CD4-positive, alpha-beta T cell treated with Interferon alpha-2 for 1 hour (primary cell): ENCODE data around the gene GDF15.
A peak's percentile ranks its signal among the peaks of the same experiment; 100 is the strongest.
"Not testable (repeated sequence)": the region's sequence is repeated elsewhere in the genome, so short reads cannot be mapped to it uniquely, and the experiment has no call there.

ENCODE experiments used
- DNase-seq, 2 donors: peaks; one replicate each; pipeline ENCODE4 v3.0.0-alpha.2; 2020 to 2022

GDF15 gene

DNA sequence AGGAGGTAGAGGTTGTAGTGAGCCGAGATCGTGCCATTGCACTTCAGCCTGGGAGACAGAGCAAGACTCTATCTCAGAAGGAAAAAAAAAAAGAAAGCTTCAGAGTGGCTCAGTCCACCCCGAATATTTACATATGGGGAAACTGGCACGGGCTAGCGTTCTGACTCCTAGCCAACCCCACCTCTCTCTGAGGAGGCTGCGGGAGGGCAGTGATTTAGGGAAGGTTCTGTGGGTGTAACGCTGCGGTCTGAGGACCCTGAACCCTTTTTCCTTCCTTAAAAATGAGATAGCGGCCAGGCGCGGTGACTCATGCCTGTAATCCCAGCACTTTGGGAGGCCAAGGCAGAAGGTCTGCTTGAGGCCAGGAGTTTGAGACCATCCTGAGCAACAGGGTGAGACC, 6.5 kb downstream of the GDF15 start:
- peak; percentile 14 to 63 for DNase-seq

DNA sequence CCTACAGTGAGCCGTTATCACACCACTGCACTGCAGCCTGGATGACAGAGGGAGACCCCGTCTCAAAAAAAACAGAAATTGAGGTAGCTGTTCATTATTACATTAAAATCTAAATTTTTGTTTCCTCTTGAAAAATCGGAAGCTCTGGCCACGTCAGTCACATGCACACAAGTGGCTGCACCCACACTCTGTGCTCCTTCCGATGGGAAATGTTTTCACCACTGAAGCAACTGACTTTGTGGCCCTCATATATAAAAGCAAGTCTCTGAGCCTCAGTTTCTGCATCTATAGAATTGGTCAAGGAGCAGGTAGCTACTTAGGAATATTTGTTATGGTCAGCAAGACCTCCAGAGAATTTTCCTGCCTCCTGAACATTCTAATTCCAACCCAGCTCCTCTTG, 7.0 kb downstream of the GDF15 start:
- DNase-seq = no peak

DNA sequence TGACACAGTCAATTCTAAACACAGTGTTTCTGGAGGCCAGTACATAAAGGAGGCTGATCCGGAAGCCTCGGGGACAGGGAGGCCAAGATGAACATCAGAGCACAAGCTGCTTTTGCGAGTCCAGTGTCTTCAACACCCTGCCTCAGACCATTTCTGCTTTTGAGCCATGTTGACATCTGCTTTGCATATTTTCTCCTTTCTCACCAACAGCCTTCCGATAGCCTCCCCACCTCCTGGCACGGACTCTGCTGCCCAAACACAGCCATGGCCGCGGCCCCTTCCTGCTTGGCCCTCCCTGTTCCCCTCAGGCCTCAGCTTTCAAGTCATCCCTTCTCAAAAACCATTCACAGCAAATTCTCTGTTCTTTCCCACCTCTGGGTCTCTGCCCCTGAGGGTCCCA, 7.9 kb downstream of the GDF15 start:
- DNase-seq = peak in 1 of 2 donors; percentile 9

DNA sequence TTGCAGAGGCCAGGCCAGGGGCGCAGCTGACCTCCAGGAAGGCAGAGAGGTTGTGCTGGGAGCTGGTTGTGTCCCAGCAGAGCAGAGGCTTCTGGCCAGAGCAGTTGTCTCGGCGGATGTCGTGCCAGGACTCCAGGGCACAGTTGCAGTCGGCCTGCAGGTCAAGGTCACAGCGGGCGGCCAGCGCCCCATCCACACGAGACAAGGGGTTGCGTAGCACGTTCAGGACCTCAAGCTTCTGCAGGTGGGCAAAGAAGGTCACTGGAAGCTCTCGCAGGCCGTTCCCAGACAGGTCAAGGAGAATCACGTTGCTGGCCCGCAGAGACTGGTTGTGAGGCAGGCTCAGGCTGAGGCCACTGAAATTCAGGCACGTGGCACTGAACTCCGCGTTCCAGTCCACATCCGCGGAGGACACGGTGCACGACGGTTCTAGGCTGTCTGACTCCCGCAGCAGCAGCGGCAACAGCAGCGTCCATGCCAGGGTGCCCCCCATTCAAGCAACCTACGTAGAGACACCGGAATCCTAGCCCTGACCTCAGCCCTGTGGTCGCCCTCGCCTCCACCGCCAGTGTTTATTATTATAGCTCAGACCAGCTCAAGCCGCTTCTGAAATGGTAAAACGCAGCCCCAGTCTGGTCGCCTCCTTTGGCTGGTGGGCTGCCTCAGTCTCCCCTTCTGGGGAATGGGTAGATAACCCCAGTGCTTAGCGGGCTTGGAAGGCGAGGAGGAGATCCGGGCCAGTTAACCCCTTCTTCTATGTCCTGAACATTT, 10.7 kb downstream of the GDF15 start:
- DNase-seq = no peak

DNA sequence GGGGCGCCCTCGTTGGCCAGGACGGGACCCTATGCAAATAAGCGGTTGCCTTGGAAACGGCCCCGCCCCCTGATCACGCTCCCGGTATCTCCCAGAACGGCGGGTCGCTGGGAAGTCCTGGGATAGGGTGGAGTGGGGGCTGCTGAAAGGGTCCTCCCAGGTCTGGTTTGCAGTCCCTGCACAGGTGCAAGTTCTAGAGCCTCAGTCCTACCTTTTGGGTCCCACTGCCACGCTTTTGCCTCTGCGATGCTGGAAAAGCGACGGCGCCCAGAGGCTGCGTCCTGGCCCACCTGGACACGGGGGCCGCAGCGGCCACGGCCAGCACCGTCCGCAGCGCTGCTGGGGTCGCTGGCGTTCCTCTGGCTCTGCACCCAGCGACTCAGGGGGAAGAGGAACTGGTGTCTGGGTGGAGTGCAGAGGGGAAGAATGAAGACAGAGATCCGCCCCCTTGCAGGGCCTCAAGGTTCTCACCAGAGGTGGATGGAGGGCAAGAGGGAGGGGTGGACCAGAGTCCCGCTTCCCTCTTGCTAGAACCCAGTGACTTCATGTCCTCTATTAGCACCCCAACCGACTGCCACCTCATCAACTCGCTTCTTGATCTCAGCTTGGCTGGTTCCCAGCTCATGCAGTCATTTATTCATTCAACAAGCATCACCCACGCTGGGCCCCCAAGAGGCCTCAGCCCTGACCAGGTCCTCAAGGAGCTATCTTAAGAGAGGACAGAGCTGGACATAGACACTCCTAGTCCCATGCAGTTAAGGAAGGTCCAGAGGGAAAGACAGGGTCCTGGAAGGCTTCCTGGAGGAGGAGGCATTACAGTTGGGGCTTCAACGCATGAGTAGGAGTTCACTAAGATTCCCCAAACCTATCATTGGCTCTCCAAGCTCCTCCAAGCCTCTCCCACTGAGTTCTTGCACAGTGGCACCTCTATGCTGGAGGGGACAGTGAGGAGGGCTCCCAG, 11.6 kb downstream of the GDF15 start, which contains the start of gene LRRC25:
LRRC25 (minus strand) TSS at position 381 of the 961 bp plus-strand sequence. CDS start 659 bp downstream, outside the sequence.
- DNase-seq = peak; percentile 33 to 79

DNA sequence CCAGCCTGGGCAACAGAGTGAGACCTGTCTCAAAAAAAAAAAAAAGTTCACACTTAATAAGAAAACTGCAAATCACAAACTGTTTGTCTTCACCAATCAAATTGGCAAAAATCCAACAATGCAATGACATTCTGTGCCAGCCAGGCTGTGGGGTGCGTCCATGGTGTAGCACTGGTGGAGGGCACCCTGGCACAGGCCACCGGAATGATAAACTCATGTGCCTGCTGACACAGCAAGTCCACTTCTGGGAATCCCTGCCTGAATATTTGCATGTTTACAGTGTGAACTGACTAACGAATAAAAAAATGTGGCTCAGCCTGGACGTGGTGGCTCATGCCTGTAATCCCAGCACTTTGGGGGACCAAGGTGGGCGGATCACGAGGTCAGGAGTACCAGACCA, 13.1 kb downstream of the GDF15 start:
- DNase-seq = no peak

DNA sequence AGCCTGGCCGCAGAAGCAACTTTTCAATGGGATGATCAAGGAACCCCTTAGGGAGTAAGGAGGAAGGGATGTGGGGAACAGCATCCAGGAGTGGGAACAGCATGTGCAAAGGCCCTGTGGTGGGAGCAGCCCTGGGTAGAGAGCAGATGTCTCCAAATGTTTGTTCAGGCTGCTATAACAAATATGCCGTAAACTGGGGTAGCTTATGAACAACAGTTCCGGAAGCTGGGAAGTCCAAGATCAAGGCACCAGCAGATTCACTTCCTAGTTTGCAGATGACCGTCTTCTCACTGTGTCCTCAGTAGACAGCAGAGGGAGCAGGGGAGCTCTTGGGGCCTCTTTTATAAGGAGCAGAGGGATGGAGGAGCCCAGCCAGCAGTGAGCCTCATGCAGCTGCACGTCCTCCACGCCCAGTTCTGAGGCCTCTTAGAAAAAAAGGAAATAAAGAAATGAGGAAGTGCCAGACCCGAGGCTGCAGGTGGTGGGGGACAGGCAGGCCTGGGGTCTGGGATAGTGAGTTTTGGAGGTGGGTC, 15.7 kb downstream of the GDF15 start:
- DNase-seq = peak; percentile 44 to 70

DNA sequence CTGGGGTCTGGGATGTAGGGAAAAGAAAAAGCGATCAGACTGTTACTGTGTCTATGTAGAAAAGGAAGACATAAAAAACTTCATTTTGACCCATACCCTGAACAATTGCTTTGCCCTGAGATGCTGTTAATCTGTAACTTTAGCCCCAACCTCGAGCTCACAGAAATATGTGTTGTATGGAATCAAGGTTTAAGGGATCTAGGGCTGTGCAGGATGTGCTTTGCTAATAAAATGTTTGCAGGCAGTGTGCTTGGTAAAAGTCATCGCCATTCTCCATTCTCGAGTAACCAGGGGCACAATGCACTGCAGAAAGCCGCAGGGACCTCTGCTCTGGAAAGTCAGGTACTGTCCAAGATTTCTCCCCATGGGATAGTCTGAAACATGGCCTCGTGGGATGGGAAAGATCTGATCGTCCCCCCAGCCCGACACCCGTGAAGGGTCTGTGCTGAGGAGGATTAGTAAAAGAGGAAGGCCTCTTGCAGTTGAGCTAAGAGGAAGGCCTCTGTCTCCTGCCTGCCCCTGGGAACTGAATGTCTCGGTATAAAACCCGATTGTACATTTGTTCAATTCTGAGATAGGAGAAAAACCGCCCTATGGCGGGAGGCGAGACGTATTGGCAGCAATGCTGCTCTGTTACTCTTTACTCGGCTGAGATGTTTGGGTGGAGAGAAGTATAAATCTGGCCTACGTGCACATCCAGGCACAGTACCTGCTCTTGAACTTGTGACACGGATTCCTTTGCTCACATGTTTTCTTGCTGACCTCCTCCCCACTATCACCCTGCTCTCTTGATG, 16.7 kb downstream of the GDF15 start:
- not testable (repeated sequence) for DNase-seq

DNA sequence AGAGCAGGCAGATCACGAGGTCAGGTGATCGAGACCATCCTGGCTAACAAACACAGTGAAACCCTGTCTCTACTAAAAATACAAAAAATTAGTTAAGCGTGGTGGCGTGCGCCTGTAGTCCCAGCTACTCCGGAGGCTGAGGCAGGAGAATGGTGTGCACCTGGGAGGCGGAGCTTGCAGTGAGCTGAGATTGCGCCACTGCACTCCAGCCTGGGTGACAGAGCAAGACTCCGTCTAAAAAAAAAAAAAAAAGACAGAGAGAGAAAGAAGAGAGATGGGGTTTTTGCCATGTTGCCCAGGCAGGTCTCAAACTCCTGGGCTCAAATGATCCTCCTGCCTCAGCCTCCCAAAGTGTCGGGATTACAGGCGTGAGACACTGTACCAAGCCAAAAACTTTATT, 19.8 kb downstream of the GDF15 start:
- DNase-seq = not testable (repeated sequence)

DNA sequence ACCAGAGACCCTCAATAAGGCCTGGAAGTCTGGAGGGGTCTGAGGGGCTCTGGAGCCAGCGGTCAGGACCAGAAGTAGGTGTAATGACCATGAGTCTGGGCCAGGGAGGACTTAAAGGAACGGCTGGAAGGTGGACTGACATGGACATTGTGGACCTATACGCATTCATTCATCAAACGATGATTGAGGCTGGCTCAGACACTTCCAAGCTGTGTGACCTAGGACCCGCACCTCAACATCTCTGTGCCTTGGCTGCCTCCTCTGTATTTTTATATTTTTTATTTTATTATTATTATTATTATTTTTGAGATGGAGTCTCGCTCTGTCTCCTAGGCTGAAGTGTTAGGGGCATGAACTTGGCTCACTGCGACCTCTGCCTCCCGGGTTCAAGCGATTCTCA, 20.8 kb downstream of the GDF15 start:
- DNase-seq = no peak

DNA sequence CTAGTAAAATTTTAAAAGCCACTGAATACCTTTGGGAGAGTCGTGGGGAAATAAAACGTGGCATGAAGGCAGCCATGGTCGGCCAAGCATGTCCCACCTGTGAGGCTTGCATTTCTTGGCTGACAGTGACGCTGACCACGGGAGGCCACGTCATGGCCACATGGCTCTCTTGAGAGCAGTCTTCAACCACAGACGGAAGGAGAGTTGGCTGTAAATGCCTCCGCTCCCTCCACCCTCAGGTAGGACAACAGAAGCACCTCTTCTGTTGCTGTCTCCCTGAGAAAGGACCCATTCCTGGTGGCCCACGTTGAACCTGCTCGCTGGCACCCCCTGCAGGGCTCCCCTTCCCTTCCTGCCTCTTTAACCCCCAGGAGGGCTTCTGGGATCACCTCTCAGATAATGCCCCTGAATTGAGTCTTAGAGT, 22.1 kb downstream of the GDF15 start:
- DNase-seq = peak in 1 of 2 donors; percentile 50

DNA sequence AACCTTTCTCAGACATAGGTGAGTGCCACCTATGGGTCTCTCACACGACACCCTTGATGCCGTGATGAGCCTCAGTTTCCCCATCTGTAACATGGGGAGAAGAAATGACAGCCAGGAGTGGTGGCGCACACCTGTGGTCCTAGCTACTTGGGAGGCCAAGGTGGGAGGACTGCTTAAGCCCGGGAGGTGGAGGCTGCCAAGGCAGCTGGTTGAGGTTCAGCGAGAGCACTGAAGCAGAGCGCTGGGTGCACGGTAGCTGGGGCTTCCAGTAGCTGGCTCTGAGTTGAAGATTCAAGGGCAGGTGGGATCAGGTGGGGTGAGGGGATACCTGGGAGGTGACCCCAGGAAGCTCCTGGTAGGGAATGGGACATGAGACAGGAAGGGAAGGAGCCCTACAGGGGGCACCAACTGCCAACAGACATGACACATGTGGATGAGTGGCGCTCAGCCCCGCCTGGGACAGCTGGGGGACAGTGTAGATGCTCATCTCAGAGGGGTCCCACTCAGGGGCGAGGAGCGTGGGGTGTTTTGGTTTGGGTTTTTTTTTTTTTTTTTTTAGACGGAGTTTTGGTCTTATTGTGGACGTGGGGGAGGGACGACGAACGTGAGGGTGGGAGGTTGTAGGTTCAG, 26.8 kb downstream of the GDF15 start:
- DNase-seq = no peak

DNA sequence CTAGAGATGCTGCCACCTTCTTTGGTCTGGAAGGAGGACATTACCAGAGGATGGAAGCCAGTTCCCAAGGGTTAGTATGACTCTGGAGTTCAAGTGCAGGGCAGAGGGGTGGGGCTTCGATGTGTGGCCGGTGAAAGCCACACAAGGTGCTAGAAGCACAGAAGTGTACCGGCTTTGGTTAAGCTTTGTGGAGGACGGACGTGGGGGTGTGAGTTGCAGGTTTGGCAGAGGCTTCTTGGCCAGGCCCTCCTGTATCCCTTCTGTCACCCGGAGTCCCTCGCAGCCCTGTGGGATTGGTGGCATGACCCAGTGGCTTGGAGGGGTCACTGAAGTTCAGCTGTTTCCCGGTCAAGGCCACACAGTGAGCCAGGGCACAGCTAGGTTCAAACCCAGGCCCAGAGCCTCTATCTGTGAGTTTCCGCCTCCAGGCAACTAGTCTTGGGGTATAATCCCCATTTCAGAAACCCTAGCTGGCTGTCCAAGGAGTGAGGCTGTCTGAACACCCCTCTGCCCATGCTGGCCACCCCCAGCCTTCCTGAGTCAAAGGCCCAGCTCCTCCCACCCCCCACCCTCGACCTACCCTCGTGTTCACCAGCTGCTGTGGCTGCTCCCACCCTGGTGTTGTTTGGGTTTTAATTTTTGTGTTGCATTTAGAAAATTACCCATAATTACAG, 28.7 kb downstream of the GDF15 start:
- DNase-seq = no peak

DNA sequence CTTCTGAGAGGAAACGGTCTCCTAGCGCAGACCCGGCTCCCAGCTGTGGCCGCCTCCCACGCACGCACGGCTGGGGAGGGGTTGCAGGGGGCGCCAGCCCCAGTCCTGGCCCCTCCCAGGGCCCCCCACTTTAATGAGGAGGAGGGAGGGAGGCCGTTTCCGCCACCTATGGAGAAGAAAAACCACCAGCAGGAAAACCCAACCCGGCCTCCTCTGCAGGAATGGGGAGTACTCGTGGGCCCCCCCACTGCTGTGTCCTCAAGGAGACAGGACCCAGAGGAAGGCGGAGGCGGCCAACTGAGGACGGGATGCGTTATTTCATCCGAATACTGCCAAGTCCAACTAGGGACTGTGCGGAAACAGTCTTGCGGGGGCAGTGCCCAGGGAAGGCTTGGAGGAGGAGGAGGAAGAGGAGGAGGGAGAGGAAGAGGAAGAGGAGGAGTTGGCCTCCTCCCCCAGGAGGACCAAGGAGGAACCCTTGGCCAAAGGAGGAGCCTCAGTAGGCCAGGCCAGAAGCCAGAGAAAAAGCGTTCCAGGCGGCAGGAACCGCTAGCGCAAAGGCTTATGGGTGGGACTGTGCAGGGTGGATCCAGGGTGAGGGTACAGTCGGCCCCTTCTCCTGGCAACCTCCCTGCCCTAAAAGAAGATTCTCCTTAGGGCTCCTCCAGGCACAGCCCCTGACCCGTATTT, 29.4 kb downstream of the GDF15 start:
- DNase-seq = no peak

DNA sequence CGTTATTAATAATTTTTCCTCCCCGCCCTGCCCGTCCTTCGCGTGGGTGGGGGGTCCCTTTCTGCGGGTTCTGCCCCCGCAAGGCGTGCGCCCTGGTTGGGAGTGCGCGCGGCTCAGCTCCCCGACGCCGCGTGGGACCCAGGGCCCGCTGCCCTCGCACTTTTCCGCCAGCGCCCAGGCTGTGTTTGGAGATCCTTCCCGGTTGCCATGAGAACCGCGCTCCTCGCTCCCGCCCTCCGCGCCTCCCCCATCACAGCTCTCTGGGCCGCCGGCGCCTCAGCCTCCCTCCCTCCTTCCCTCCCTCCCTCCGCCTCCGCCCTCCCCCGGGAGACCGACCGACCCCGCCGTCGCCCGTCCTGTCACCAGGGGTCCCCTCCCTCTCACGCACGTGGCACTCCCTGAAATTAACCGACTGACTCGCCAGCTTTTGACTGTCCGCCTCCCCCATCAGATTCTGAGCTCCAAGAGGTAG, 30.9 kb downstream of the GDF15 start:
- DNase-seq = peak; percentile 85 to 86

DNA sequence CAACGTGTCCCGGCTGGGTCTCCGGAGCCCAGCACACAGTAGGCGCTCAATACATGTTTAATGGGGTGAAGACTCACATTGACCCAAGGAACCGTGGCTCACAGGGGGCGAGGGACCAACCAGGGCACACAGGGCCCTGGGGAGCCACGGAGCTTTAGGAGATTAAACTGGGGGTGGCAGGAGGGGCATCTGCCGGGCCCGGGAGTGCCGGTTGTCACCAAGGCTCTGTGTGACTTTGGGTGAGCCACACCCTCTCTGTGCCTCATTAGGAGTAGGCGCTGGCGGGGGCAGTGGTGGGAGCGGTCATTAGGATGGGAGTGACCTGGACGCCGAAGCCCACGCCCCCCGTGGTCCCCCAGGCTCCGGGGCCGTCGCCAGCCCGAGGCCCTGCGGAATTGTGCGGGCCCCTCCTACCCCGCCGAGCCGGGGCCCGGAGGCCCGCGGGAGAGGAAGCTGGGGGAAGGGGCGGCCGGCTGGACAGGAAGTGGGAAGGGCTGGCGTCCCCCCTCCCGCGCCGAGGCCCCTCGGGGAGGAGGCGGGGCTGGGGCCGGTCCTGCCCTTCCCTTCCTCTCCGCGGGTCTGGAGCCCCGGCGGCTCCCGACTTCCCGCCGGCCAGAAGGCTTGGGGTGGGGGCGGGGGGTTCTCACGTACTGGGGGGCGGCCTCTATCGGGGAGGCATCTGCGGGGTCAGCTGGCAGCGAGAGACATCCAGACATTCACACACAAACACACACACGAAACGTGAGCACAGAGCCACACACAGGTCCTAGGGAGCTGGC, 31.5 kb downstream of the GDF15 start:
- DNase-seq = peak; percentile 47 to 51

DNA sequence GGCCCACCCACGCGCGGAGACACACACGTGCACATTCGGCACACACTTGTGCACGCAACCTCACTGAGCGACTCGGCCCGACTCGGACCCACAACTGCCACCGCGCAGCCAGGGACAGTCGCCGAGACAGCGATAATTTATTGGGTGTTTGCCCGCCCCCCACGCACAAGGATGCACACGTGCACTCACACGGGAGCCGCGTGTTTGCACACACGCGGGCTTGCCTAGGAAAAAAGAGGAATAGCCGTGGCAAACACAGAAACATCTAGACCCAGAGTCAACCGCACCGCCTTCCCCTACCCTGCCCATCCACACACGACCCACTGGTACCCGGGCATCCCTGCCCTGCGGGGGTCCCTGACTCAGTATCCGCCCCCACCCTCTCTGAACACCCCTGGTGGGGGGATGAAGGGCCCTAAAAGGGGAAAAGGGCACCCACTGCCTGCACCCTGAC, 32.1 kb downstream of the GDF15 start:
- DNase-seq = no peak

DNA sequence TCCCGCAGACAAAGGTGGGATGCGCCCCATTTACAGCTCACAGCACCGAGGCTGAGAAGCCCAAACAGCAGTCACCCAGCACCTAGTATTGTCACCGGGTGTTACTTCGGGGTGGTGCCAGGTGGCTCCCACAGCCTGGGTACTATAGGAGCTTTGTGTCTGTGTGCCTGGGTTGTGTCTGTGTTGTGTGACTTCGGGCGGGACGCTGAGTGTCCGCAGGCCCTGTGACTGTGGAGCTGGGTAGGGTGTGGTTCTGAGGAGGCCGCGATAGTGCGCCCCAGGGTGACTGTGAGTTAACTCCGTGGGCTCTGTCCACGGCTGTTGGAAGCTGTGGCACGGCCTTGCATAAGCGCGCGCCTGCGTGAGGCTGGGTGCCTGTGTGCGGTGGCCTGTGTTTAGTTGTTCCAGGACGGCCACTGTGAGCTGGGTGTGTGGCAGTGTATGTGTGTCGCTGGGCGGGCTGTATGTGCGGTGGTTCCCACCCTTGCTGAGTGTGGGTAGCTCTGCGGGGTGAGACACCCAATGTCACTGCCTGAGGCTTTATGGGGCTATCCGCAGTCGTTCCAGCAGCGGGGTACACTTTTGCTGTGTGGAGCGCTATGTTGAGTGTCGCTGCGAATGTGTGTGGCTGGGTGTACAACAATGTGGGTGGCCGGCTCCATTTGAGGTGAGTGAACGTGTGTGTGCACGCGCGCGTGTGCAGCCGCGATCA, 32.7 kb downstream of the GDF15 start:
- peak in 1 of 2 donors; percentile 45 for DNase-seq

DNA sequence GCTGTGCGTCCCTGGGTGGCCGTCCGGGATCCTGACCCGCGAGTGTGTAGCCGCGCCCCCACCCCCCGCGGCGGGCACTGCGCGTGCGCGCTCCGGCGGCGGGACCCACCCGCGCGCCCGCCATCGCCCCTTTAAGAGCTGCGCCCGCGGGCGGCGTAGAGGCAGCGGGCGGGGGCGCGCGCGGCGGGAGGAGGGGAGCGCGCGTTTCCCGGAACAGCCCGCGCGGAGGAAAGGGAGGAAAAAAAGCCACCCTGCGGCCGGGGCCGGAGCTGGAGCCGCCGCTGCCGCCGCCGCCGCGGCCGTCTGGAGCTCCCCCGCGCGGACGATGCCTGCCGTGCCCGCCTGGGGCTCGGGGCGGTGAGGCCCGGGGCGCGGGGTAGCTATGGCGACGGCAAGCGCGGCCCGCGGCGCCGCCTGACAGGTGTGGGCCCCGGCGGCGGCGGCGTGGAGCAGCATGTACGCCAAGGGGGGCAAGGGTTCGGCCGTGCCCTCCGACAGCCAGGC, 33.3 kb downstream of the GDF15 start, which contains the start of gene SSBP4:
SSBP4 (plus strand) TSS at position 204 of the 504 bp plus-strand sequence; CDS start at position 455, 251 bp downstream.
- peak; percentile 75 to 84 for DNase-seq
